PFSK-1 (cell line): ENCODE results near the gene FAM184B.

Source experiments
- FOXP2 ChIP-seq: optimal IDR thresholded peaks from 2 replicates; pipeline ENCODE3; 2011; ENCODE audit warnings: borderline replicate concordance, control low read depth, inconsistent platforms; ENCODE audit not compliant: insufficient read depth; ENCODE audit errors: extremely low read length, extremely low read depth
- POLR2AphosphoS5 ChIP-seq: IDR thresholded peaks from 2 replicates; pipeline ENCODE4 v1.6.1; 2012; ENCODE audit warnings: low read depth, mild to moderate bottlenecking, control low read depth, low read length, moderate library complexity
- SIN3A ChIP-seq: IDR thresholded peaks from 2 replicates; pipeline ENCODE4 v1.6.1; 2012; ENCODE audit warnings: mild to moderate bottlenecking, low read length, moderate library complexity, borderline replicate concordance; ENCODE audit not compliant: insufficient read depth
- TAF1 ChIP-seq: IDR thresholded peaks from 2 replicates; pipeline ENCODE4 v1.6.1; 2012; ENCODE audit warnings: low read length, control low read depth, borderline replicate concordance; ENCODE audit not compliant: insufficient read depth
- TF ChIP-seq, protein P1 (sequence below), 2 experiments: IDR thresholded peaks; 2 replicates each; pipeline versions ENCODE4 v1.6.1 to v1.8.0; 2011 to 2012; ENCODE audit warnings: low read depth in 2 of 2, low read length in 2 of 2, control low read depth in 1 of 2, inconsistent platforms in 1 of 2, mild to moderate bottlenecking in 1 of 2, moderate library complexity in 1 of 2; ENCODE audit not compliant: insufficient read depth in 1 of 2

Gene FAM184B

GRCh38 chr4:17650406-17650805 lies 131.0 kb downstream of the FAM184B start:
- TF ChIP-seq SIN3A = no peak
- no peak for TF ChIP-seq POLR2AphosphoS5
- TF ChIP-seq TAF1 = no peak
- TF ChIP-seq, protein P1, sequence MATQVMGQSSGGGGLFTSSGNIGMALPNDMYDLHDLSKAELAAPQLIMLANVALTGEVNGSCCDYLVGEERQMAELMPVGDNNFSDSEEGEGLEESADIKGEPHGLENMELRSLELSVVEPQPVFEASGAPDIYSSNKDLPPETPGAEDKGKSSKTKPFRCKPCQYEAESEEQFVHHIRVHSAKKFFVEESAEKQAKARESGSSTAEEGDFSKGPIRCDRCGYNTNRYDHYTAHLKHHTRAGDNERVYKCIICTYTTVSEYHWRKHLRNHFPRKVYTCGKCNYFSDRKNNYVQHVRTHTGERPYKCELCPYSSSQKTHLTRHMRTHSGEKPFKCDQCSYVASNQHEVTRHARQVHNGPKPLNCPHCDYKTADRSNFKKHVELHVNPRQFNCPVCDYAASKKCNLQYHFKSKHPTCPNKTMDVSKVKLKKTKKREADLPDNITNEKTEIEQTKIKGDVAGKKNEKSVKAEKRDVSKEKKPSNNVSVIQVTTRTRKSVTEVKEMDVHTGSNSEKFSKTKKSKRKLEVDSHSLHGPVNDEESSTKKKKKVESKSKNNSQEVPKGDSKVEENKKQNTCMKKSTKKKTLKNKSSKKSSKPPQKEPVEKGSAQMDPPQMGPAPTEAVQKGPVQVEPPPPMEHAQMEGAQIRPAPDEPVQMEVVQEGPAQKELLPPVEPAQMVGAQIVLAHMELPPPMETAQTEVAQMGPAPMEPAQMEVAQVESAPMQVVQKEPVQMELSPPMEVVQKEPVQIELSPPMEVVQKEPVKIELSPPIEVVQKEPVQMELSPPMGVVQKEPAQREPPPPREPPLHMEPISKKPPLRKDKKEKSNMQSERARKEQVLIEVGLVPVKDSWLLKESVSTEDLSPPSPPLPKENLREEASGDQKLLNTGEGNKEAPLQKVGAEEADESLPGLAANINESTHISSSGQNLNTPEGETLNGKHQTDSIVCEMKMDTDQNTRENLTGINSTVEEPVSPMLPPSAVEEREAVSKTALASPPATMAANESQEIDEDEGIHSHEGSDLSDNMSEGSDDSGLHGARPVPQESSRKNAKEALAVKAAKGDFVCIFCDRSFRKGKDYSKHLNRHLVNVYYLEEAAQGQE (IDR thresholded peaks at IDR 0.05; ENCODE audit: insufficient read depth in 1 of 2, low read depth in 2 of 2, low read length in 2 of 2) = no peak
- TF ChIP-seq FOXP2 = no peak

- TF ChIP-seq SIN3A = no peak
- TF ChIP-seq TAF1 = no peak
- TF ChIP-seq FOXP2 = no peak
- TF ChIP-seq POLR2AphosphoS5 = no peak
- TF ChIP-seq, protein P1 (IDR thresholded peaks at IDR 0.05; ENCODE audit: insufficient read depth in 1 of 2, low read depth in 2 of 2, low read length in 2 of 2) = no peak
Measured at GRCh38 chr4:17647927-17648326, 133.5 kb downstream of the FAM184B start.

GRCh38 chr4:17647176-17647806 lies 134.1 kb downstream of the FAM184B start:
- TF ChIP-seq POLR2AphosphoS5 = no peak

GRCh38 chr4:17646693-17647092 lies 134.7 kb downstream of the FAM184B start:
- TF ChIP-seq SIN3A = no peak
- no peak for TF ChIP-seq FOXP2
- no peak for TF ChIP-seq TAF1
- no peak for TF ChIP-seq POLR2AphosphoS5

DNA sequence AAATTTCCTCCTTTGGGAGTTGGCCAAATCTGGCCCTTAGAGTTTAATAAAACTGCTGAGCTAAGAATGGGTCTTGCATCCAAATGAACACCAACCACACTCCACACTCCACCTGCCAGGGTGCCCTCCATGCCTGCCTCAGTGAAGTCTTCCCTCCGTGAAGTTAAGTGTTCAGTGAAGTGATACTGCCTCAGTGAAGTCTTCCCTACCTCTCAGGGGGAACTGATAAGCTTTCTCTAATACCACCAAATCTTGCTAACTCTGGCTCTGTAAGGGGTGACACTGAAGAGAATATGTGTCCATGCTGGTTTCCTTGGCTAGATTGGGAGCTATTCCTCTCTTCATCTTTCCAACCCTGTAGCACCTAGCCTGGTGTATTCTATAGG lies 139.0 kb downstream of the FAM184B start:
- TF ChIP-seq TAF1 (no peak), FOXP2 (no peak), SIN3A (no peak), POLR2AphosphoS5 (no peak; the same call in 1 of the 2 replicates)
- TF ChIP-seq, protein P1 (IDR thresholded peaks at IDR 0.05; ENCODE audit: insufficient read depth in 1 of 2, low read depth in 2 of 2, low read length in 2 of 2) = no peak

DNA sequence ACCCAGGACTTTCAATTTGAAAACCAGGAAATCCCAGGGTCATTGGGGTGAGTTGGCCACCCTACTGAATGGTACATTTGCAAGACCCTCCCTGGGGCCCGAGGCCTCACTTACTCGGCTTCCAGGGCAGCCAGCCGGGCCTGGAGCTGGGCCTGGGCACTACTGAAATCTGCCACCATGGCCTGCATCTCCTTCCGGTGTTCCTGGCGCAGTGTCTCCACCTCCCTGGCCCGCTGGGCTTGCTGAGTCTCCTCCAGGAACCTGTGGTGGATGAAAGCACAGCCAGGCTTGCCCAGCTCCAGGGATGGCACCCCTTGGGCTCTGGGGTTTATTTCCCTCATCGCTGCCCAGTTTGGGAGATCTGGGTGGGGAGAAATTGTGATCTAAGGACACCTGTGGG lies 142.3 kb downstream of the FAM184B start:
- no peak for TF ChIP-seq TAF1
- TF ChIP-seq FOXP2 = no peak
- no peak for TF ChIP-seq SIN3A
- TF ChIP-seq POLR2AphosphoS5 = no peak
- TF ChIP-seq, protein P1 (IDR thresholded peaks at IDR 0.05; ENCODE audit: insufficient read depth in 1 of 2, low read depth in 2 of 2, low read length in 2 of 2) = no peak
